H1 (cell line): ENCODE measurements around the gene S100P. TPM values are rescaled to one million over a fixed set of nuclear protein-coding genes. Genes with fewer than 3 reads are reported as not detected.

Experiments
- ASH2L ChIP-seq: fragments of 200-600, 300-600 bp; sonication (generic); IDR thresholded peaks from one replicate; pipeline ENCODE4 v1.7.1; 2017; ENCODE audit warnings: low read length
- BACH1 ChIP-seq: IDR thresholded peaks from 2 replicates; pipeline ENCODE4 v1.6.1; 2012; ENCODE audit warnings: low read length, improper control_type of control experiment
- BCL11A ChIP-seq, 2 experiments: IDR thresholded peaks; one replicate each; pipeline ENCODE4 v1.6.1; 2011; ENCODE audit warnings: low read depth in 2 of 2, low read length in 2 of 2, mild to moderate bottlenecking in 2 of 2
- BRCA1 ChIP-seq: IDR thresholded peaks from 2 replicates; pipeline ENCODE4 v1.6.1; 2012; ENCODE audit warnings: low read depth, low read length, improper control_type of control experiment
- CBX5 ChIP-seq: fragments of 300-800, 300-1000 bp; sonication (generic); IDR thresholded peaks from 2 replicates; pipeline ENCODE4 v1.7.1; 2016; ENCODE audit warnings: antibody characterized with exemption, low read length, low read depth
- CREB1 ChIP-seq: IDR thresholded peaks from 2 replicates; pipeline ENCODE4 v1.6.1; 2012; ENCODE audit warnings: inconsistent platforms
- EZH2 ChIP-seq: fragments of 200-600 bp; sonication (generic); IDR thresholded peaks from 2 replicates; pipeline ENCODE4 v1.7.1; 2012; ENCODE audit warnings: low read depth, mild to moderate bottlenecking, moderate library complexity, low read length, inconsistent platforms; ENCODE audit not compliant: severe bottlenecking
- GABPA ChIP-seq: IDR thresholded peaks from 2 replicates; pipeline ENCODE4 v1.6.1; 2011; ENCODE audit warnings: mild to moderate bottlenecking, low read length, moderate library complexity, borderline replicate concordance; ENCODE audit not compliant: insufficient read depth
- HDAC2 ChIP-seq, 2 experiments: fragments of 300-600 bp in 1 of 2; sonication (generic) in 1 of 2; IDR thresholded peaks; 2 replicates each; pipeline ENCODE4 v1.6.1; 2011 to 2012; ENCODE audit warnings: low read depth in 2 of 2, low read length in 2 of 2, mild to moderate bottlenecking in 2 of 2, moderate library complexity in 2 of 2, borderline replicate concordance in 1 of 2, inconsistent platforms in 1 of 2
- MAFK ChIP-seq: IDR thresholded peaks from 2 replicates; pipeline ENCODE4 v1.6.1; 2012; ENCODE audit warnings: low read depth, mild to moderate bottlenecking, improper control_type of control experiment, low read length
- MAX ChIP-seq: IDR thresholded peaks from 2 replicates; pipeline ENCODE4 v1.6.1; 2012; ENCODE audit warnings: inconsistent platforms
- NANOG ChIP-seq: IDR thresholded peaks from 2 replicates; pipeline ENCODE4 v1.6.1; 2011; ENCODE audit warnings: low read length, low read depth, mild to moderate bottlenecking, inconsistent platforms; ENCODE audit not compliant: insufficient read depth, poor library complexity, severe bottlenecking
- NRF1 ChIP-seq: IDR thresholded peaks from 2 replicates; pipeline ENCODE4 v1.6.1; 2011; ENCODE audit warnings: mild to moderate bottlenecking, low read depth, low read length, improper control_type of control experiment
- POLR2AphosphoS5 ChIP-seq: IDR thresholded peaks from 2 replicates; pipeline ENCODE4 v1.6.1; 2011; ENCODE audit warnings: low read depth, low read length
- RBBP5 ChIP-seq: IDR thresholded peaks from 2 replicates; pipeline ENCODE4 v1.7.1; 2012; ENCODE audit warnings: low read depth, mild to moderate bottlenecking, inconsistent platforms, low read length, moderate library complexity, borderline replicate concordance
- SIRT6 ChIP-seq: IDR thresholded peaks from one replicate; pipeline ENCODE4 v1.7.1; 2012; ENCODE audit warnings: low read length, inconsistent platforms
- SP4 ChIP-seq: IDR thresholded peaks from 2 replicates; pipeline ENCODE4 v1.6.1; 2012; ENCODE audit warnings: low read length, inconsistent platforms
- TBP ChIP-seq: IDR thresholded peaks from 2 replicates; pipeline ENCODE4 v1.6.1; 2011; ENCODE audit warnings: low read depth, low read length, improper control_type of control experiment
- ZNF274 ChIP-seq: IDR thresholded peaks from 2 replicates; pipeline ENCODE4 v1.7.0; 2012; ENCODE audit warnings: low read length, borderline replicate concordance; ENCODE audit errors: extremely low read depth
- polyA plus RNA-seq, 7 experiments: library from polyadenylated mRNA; depleted of rRNA in 3 of 7; stranded (reverse) in 5 of 7; unstranded in 2 of 7; fragments of >200 nt in 5 of 7; fragments of 200-250 nt in 2 of 7; gene quantifications; 1 replicate in 5 of 7; 2 replicates in 1 of 7; 4 replicates in 1 of 7; pipeline versions ENCODE4 v1.2.1 to v1.2.3, GENCODE V29; 2011 to 2013; ENCODE audit warnings: missing spikeins in 2 of 7, mixed read lengths in 2 of 7
- total RNA-seq: library from RNA; stranded (reverse); fragmentation: NEBNext Ultra II Directional; extraction: Animal tissue kit (Norgen Biotek cat#: 25700); gene quantifications from 2 replicates; pipeline ENCODE4 v1.2.1, GENCODE V29; 2021

Gene S100P
- total and polyA plus RNA-seq, 2 of the 8 experiments (the other 6 are each of a cell fraction or from before 2014, with no cell fraction given) = not detected

GRCh38 chr4:6716018-6716911, 22.6 kb downstream of the S100P start, which contains the start of gene BLOC1S4 (continued):
- no peak for TF ChIP-seq SIRT6
- peak; percentile 75; the same call in 1 of the 2 replicates for TF ChIP-seq GABPA
- peak; percentile 50; the same call in 1 of the 2 replicates for TF ChIP-seq CREB1
- peak; percentile 69 for TF ChIP-seq ASH2L
- TF ChIP-seq CBX5 = no peak
- peak; percentile 86 for TF ChIP-seq RBBP5
- TF ChIP-seq TBP = peak; percentile 44; the same call in 1 of the 2 replicates
- peak; percentile 73; the same call in 1 of the 2 replicates for TF ChIP-seq SP4
- TF ChIP-seq NRF1 = peak; percentile 97
- TF ChIP-seq BRCA1 = no peak
- TF ChIP-seq MAFK = no peak
- peak in 1 of 2 experiments; percentile 69; a peak in 1 of 4 replicates for TF ChIP-seq HDAC2 (IDR thresholded peaks at IDR 0.05; ENCODE audit: borderline replicate concordance in 1 of 2, low read depth in 2 of 2, low read length in 2 of 2)
- TF ChIP-seq MAX = peak; percentile 85
- TF ChIP-seq BACH1 = peak; percentile 59
- TF ChIP-seq NANOG = no peak
- no peak for TF ChIP-seq ZNF274
- TF ChIP-seq BCL11A (IDR thresholded peaks at IDR 0.05; ENCODE audit: low read depth in 2 of 2, low read length in 2 of 2) = no peak
- TF ChIP-seq EZH2 = no peak
- peak; percentile 80 for TF ChIP-seq POLR2AphosphoS5
